Muscle layer of duodenum (tissue), 2 donors: Measurements from ENCODE around the gene ATP8B3.
"Not testable (repeated sequence)": the region's sequence is repeated elsewhere in the genome, so short reads cannot be mapped to it uniquely, and the experiment has no call there.

ENCODE experiments used
- H3K27ac ChIP-seq: one replicate; pipeline ENCODE4 v1.7.0; 2013; ENCODE audit warnings: mild to moderate bottlenecking, low read length
- H3K27me3 ChIP-seq: one replicate; pipeline ENCODE4 v1.7.0; 2013; ENCODE audit warnings: low read depth, mild to moderate bottlenecking, control low read depth, low read length
- H3K36me3 ChIP-seq, 2 donors: one replicate each; pipeline ENCODE4 v1.7.0; 2013; ENCODE audit warnings: low read length in 2 of 2, control low read depth in 1 of 2, mild to moderate bottlenecking in 1 of 2; ENCODE audit not compliant: insufficient read depth in 2 of 2, control insufficient read depth in 1 of 2
- H3K4me1 ChIP-seq, 2 donors: one replicate each; pipeline ENCODE4 v1.7.0; 2013; ENCODE audit warnings: low read length in 2 of 2, mild to moderate bottlenecking in 2 of 2, control low read depth in 1 of 2, moderate library complexity in 1 of 2; ENCODE audit not compliant: insufficient read depth in 2 of 2, control insufficient read depth in 1 of 2
- H3K4me3 ChIP-seq, 2 donors: one replicate each; pipeline ENCODE4 v1.7.0; 2013; ENCODE audit warnings: low read length in 2 of 2, low read depth in 1 of 2, mild to moderate bottlenecking in 1 of 2
- H3K9me3 ChIP-seq, 2 donors: one replicate each; pipeline ENCODE4 v1.7.0; 2013; ENCODE audit warnings: low read length in 2 of 2, control low read depth in 1 of 2, mild to moderate bottlenecking in 1 of 2; ENCODE audit not compliant: control insufficient read depth in 1 of 2
- donor health status: healthy.

The ATP8B3 gene

GRCh38 chr19:1763648-1764639, 48.1 kb downstream of the ATP8B3 start:
- H3K36me3 ChIP-seq, result no peaks in the 10 kb centered on the region
- no peak overlapping the region for H3K27ac ChIP-seq
- no peaks in the 10 kb centered on the region for H3K9me3 ChIP-seq
- H3K4me1 ChIP-seq, result peaks cover 0 to 7% of the 10 kb centered on the region in 2 donors
- H3K27me3 ChIP-seq, result peaks cover 73% of the 10 kb centered on the region
- H3K4me3 ChIP-seq, result no peak overlapping the region

GRCh38 chr19:1762243-1763117, 49.6 kb downstream of the ATP8B3 start:
- Histone ChIP-seq H3K27me3 (peaks cover 64% of the 10 kb centered on the region), H3K4me1 (peaks cover 0 to 12% of the 10 kb centered on the region in 2 donors), H3K36me3 (no peaks in the 10 kb centered on the region), H3K27ac (no peak overlapping the region), H3K4me3 (no peak overlapping the region), H3K9me3 (no peaks in the 10 kb centered on the region)

- no peak overlapping the region for H3K27ac ChIP-seq
- H3K27me3 ChIP-seq, result peaks cover 64% of the 10 kb centered on the region
- no peaks in the 10 kb centered on the region for H3K9me3 ChIP-seq
- peaks cover 0 to 12% of the 10 kb centered on the region in 2 donors for H3K4me1 ChIP-seq
- H3K36me3 ChIP-seq, result no peaks in the 10 kb centered on the region
- H3K4me3 ChIP-seq, result no peak overlapping the region
These were observed 50.4 kb downstream of the ATP8B3 start for GRCh38 chr19:1761528-1762242.

- peaks cover 63% of the 10 kb centered on the region for H3K27me3 ChIP-seq
- H3K4me1 ChIP-seq, result peaks cover 0 to 14% of the 10 kb centered on the region in 2 donors
- H3K9me3 ChIP-seq, H3K27ac ChIP-seq, H3K4me3 ChIP-seq, H3K36me3 ChIP-seq: not testable (repeated sequence)
These were observed 51.1 kb downstream of the ATP8B3 start for GRCh38 chr19:1760786-1761527.

GRCh38 chr19:1760020-1760419, 52.1 kb downstream of the ATP8B3 start:
- H3K9me3 ChIP-seq, result no peaks in the 10 kb centered on the region
- H3K36me3 ChIP-seq, result no peaks in the 10 kb centered on the region
- H3K4me3 ChIP-seq, result no peak overlapping the region
- no peak overlapping the region for H3K27ac ChIP-seq
- H3K4me1 ChIP-seq, result peaks cover 0 to 23% of the 10 kb centered on the region in 2 donors
- H3K27me3 ChIP-seq, result peaks cover 60% of the 10 kb centered on the region

- Histone ChIP-seq H3K9me3 (no peaks in the 10 kb centered on the region), H3K27me3 (peaks cover 57% of the 10 kb centered on the region), H3K27ac (no peak overlapping the region), H3K4me1 (peaks cover 0 to 29% of the 10 kb centered on the region in 2 donors), H3K36me3 (no peaks in the 10 kb centered on the region), H3K4me3 (no peak overlapping the region)
These were observed 52.8 kb downstream of the ATP8B3 start for GRCh38 chr19:1758959-1759903.

GRCh38 chr19:1758231-1758577, 53.9 kb downstream of the ATP8B3 start:
- Histone ChIP-seq H3K27ac (no peak overlapping the region), H3K9me3 (no peaks in the 10 kb centered on the region), H3K4me3 (no peak overlapping the region), H3K36me3 (no peaks in the 10 kb centered on the region), H3K27me3 (peaks cover 48% of the 10 kb centered on the region), H3K4me1 (peaks cover 0 to 29% of the 10 kb centered on the region in 2 donors)

- Histone ChIP-seq H3K27ac (no peak overlapping the region), H3K9me3 (no peaks in the 10 kb centered on the region), H3K36me3 (no peaks in the 10 kb centered on the region), H3K4me1 (peaks cover 0 to 29% of the 10 kb centered on the region in 2 donors), H3K4me3 (no peak overlapping the region), H3K27me3 (peaks cover 51% of the 10 kb centered on the region)
These were observed 54.4 kb downstream of the ATP8B3 start for GRCh38 chr19:1757468-1758230.

GRCh38 chr19:1756705-1757465, 55.2 kb downstream of the ATP8B3 start:
- H3K4me3 ChIP-seq, result no peak overlapping the region
- H3K36me3 ChIP-seq, result no peaks in the 10 kb centered on the region
- H3K27me3 ChIP-seq, result peaks cover 54% of the 10 kb centered on the region
- no peaks in the 10 kb centered on the region for H3K9me3 ChIP-seq
- H3K27ac ChIP-seq, result no peak overlapping the region
- peaks cover 0 to 29% of the 10 kb centered on the region in 2 donors for H3K4me1 ChIP-seq
